Epithelial cell of prostate (primary cell): Measurements from ENCODE around the gene FOXP1.

Experiments used
- DNase-seq: peaks from one replicate; pipeline ENCODE4 v3.0.0-alpha.2; 2011; ENCODE audit warnings: low read depth, low spot score
- H3K27ac ChIP-seq: fragments of 450-650 bp; 2 replicates; pipeline ENCODE4 v1.5.1; 2017; ENCODE audit warnings: mild to moderate bottlenecking

FOXP1 gene

DNA sequence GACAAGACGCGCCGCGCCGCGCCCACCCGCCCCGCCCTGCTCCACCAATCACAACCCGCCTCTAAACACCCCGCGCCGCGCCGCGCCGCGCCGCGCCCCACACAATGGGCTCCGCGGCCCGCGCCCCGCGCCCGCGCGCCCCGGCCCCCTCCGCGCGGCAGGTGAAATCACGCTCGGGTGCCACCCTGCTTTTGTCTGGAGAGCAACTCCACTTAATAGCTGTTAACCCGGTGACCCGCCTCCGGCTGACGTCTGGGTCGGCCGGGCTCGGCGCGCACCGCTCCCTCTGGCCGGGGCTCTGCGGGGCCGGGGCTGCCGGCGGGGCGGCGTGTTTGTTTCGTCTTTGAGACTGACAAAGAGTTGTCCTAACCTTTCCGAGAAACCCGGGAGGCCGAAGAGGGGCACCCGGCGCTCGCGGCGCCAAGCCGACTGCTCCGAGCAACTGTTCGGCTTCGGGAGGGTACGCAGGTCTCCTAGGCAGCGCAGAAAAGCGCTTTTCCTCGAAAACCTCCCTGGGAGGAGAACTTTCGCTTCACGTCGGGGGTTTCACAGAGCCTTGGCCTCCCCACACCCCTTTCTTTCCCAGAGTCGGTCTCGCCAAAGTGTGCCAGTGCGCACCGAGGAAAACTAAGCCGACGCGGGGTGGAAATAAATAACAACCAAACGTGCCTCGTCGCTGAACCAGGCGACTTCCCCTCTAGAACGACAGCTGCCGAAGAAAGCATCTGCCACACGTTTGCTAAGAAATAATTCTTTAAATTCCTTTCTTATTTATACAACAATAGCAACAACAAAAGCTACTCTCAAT is 518.4 kb downstream of the FOXP1 start:
- DNase-seq = no peak
- peak overlapping the region; percentile 92 for H3K27ac ChIP-seq

DNA sequence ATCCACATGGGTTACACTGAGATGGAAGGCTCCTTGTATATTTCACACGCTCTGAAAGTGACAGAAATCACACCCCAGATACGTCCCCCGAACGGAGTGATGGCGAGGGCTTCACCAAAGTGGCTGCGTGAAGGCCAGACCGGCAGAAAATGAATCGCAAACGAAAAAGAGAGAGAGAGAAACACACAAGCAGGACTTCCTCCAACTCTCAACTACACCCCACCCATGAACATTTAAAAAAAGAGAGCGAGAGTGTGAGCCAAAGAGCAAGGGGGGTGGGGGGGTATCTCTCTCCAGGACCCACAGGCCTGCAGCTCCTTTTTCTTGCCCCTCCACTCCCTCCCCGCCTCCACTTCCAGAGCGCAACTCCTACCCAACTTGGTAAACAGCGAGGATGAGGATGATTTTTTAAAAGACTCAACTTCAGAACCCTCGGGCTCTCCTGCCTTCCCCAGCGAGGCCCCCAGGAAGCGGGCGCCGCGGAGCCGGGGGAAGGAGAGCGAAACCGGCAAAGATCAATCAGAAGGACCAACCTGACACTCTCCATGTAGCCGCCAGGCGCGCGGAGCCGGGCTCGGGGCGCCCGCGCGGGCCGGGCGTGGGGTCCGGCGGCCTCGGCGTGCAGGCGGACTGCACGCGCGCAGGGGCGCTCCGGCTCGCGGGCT is 519.1 kb downstream of the FOXP1 start:
- no peak for DNase-seq
- peak overlapping the region; percentile 92 for H3K27ac ChIP-seq

DNA sequence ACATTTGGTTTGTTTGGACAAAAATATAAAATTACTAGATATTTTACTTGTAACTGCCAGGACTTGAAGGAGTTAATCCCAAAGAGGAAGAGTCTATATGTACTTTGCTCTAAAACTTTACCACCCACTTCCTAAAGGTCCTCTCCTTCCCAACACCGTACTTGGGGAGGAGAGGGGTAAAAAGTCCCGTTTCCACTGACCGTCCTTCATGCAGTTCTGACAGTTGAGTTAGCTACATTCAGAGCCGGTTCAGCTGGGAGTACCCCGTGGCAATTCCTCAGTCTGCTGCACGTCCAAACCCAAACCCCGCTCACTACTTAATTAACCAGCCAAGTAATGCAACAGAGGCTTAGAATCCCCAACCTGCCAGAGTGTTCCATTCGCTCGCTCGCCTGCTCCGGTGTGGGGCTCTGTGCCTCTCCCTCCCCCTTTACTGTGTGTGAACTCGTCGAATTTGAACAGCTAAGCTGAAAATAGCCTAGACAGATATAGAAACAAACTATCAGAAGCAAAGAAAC is 519.7 kb downstream of the FOXP1 start:
- no peak for DNase-seq
- peak overlapping the region; percentile 92 for H3K27ac ChIP-seq

DNA sequence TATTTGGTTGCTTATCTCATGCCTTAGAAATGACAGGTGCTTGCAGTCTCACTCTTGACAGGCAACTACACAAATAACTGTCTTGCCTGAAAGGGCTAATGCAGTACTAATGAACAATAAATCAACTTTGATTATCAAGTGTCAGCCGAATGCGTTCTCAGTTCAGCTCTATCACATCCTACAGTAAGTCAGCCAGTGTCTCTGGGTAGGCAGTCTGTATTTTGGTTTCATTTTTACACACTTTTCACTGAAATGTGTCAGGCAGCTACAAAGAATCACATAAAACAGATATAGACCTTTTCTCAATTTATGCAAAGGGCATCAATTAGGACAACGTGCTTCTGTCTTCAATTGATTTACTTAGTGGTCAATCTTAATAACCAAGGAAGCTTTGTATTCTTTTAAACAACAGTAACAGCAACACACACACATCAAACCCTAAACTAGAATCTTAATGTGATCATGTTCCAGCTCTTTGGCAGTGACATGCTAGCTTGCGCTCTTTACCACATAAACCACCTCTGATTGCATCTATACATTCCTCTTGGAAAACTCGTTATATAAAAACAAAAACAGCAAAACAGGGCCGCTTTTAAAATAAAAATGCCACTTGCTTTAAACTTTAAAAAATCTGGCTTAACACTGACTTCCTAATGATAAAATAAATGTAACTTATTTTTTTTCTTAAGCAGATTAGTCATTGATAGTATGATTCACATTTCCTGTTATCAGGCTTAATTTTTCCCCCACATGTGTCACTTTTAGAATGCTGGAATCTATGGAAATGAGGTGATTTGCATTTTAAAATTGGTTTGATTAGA is 520.4 kb downstream of the FOXP1 start:
- no peak for DNase-seq
- H3K27ac ChIP-seq = peak overlapping the region; percentile 92

DNA sequence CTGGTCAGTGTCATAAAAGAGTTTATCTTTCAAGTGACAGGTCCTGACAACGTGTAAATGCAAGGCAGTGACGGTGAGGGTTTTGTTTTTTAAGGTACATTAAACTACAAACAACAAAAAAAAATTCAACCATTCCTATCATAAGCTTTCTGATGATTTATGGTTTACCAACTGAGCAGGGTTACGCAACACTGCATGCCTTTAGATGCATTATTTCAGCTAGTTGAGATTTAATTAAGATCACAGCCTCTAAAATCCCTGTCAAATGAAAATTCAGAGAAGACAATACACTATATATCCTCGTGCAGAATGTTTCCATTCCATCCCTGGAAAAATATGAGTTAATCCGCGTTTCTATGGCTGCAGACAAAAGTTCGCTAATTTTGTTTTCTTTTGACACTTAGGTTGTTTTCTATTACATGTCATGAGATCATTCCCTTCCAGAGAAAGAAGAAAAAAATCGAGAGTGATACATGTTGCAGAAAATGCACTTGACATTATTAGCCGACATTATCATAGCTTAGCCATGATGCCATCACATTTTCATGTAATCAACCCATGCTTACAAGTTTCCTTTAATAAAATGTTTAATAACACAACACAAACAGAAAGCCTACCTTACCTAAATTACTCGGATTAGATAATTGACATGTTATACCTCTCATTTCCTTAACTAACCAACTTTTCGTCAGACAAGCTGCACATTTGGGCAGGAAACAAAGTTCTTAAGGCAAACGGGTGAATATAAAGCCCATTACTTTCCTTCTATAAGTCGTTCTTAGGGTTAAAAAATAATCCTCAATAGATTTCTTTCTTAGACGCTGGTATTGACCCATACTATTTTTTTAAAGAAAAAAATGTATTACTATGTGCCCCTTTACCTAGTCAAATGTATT is 521.2 kb downstream of the FOXP1 start:
- no peak for DNase-seq

DNA sequence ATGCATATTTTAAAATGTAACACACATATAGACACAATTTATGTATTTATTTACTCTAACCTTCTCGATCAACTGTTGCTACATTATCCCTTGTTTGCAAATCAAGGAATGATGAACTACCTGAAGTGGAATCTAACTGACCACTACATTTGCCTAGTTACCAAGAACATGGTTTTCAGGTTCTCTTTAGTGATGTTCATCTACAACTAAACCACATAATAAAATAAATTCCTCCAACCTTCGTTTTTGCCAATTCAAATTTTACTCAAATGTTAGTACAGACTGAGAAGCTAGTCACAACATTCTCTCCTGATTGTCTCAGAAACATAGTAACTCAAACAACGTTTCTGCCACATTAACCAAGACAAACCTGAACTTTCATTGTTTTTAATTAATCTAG is 521.9 kb downstream of the FOXP1 start:
- peak overlapping the region; percentile 92 for H3K27ac ChIP-seq

More for the DNA sequence above, 521.2 kb downstream of the FOXP1 start:
- H3K27ac ChIP-seq = peak overlapping the region; percentile 92

DNA sequence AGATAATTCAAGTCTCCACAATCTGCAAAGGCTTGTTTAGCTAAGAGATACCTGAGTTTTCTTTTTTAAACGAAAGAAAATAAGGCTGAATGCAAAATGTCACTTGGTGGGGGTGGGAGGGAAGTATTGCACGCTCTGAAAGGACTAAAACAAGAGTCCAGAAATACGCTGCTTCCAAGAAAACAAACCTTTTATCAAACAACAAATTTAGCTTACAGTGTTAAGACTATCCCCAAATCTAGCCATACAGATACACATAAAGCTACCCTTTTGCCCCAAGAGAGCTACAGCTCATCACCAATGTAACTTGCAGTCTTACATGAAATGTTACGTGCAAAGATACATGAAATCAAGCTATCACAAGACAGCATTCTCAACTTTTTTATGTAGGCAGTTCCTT is 522.5 kb downstream of the FOXP1 start:
- H3K27ac ChIP-seq = peak overlapping the region; percentile 92
- DNase-seq = no peak

More for the DNA sequence above, 521.9 kb downstream of the FOXP1 start:
- no peak for DNase-seq

DNA sequence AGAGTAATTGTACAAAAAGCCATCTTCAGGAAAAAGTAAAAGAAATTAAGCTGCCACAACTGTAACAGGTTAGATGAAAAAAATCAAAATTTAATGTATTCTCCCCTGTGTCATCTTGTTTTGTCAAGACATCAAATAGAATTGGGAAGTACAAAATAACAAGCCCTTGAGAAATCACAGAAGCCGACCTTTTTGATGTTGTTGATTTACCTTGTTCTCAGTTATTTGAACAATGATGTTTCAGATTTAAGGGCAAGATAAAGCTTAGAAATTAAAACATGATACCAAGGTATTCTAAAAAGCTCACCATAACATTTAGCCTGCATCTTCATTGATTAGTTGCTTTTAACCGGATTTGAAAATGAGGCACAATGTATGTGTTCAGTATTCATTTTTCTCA is 523.0 kb downstream of the FOXP1 start:
- DNase-seq = no peak
- peak overlapping the region; percentile 92 for H3K27ac ChIP-seq

DNA sequence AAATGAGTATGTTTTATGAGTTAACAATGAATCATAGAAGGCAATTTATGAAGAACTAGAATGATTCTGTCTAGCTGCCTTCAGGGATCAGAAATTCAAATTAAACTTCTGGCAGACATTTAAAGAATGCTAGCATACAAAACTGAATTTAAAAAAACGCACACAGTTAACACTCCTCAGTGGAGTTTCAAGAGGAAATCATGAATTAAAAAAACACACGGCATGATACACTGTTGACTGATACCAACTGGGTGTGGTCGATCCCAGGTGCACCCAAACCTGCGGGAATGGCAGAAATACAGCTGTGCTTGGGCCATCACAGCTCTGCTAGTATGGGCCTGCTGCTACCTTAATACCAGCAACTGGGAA is 526.0 kb downstream of the FOXP1 start:
- H3K27ac ChIP-seq = peak overlapping the region; percentile 92
- DNase-seq = peak; percentile 68

DNA sequence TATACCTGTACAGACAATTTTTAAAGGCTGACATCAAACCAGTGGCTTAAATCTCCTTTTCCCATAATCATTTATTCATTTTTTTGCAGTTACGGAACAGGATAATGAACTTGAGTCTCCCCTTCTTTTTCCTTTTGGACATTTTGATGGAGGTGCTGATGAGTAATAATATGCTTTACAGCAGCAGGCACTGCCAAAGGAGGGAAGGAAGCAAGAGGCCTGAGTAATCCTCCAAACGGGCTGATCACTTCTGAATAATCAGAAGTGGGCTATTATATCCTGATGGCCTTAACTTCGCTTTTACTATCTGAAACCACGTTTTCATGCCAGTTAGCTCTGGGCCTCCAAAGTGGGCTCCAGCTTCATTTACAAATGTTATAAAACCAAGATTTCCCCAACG is 527.2 kb downstream of the FOXP1 start:
- H3K27ac ChIP-seq = peak overlapping the region; percentile 92
- no peak for DNase-seq

DNA sequence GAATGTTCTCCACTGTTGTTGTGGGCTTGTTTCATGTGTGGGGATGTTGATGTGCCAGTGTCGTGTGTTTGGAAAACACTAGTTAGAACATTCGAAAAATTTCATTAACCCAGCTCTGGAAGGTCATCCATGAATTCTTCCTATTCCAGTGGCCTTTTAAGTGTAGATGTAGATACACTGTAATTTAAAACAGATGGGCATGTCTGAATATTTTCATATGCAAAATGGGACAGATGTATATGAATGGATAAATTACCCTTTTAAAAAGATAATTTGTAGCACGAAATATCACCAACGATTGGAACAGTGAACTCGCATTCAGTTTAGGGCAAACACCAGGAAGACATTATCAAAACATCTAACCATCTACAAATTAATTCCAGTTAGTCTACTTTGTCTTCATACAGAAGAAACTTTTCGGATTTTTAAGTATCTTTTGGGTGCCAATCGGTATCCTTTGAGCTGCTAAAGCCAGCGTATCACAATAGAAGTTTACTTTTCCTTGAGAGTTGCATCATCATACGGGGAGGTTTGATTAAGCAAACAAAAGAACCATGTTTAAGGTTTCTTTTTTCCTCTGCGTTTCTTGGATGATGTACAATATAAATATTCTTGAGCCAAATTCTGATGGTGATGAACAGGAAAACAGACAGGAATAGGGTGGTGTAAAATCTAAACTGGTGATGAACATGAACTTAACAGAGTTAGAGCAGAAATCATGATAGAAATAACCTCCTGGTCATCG is 528.1 kb downstream of the FOXP1 start:
- no peak for DNase-seq
- H3K27ac ChIP-seq = peak overlapping the region; percentile 92

DNA sequence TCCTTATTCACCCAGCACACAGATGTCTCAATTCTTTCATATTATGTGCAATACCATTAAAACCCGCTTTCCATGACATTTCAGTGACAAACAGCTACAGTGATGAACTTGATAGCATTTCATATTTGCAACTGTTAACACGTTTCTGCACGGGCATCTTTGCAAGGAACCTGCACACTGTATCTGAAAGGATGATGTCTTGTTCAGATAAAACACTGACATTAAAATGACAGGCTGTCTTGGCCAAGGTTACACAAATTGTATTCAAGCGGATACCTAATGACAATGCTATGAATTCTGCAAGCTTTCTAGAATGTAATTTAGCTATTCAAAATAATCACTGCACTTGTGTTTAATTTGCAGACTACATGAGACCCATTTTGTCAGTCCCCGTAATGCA is 529.2 kb downstream of the FOXP1 start:
- no peak overlapping the region for H3K27ac ChIP-seq

DNA sequence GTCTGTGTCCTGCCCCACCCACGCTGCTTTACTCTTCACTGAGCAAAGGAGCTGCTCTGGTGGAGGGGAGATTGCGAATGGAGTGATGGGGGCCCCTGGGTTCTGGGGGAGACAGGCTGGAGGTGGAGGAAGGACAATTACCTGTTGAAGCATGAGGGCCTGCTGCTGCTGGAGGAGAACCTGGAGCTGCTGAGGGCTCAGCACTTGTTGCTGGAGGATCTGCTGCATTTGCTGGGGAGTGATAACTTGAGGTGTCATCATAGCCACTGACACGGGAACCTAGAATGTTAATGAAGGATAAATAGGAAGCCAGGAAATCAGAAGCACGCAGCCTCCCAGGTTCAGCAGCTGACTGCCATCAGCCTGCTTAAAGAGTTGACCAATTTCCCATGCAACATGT is 530.0 kb downstream of the FOXP1 start:
- no peak overlapping the region for H3K27ac ChIP-seq

More for the DNA sequence above, 529.2 kb downstream of the FOXP1 start:
- DNase-seq = no peak

DNA sequence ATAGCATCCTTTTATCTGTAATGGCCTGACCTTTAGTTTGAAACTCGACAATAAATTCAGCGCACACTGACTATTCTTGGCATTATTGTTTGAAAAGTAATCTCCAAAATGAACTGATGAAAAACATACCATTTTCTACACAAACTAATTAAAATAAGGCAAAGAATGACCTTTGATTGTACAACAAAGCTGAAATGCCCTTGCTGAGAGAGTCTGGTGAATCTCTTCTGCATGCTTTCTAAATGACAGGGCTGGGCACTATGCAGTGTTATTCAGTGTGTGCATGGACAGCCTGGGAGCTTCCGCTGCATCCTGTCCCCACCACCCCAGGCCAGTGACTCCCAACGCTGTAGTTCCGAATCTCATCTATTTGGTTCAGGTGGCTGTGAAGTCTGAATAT is 530.8 kb downstream of the FOXP1 start:
- no peak for DNase-seq
- no peak overlapping the region for H3K27ac ChIP-seq

More for the DNA sequence above, 530.0 kb downstream of the FOXP1 start:
- DNase-seq = no peak

DNA sequence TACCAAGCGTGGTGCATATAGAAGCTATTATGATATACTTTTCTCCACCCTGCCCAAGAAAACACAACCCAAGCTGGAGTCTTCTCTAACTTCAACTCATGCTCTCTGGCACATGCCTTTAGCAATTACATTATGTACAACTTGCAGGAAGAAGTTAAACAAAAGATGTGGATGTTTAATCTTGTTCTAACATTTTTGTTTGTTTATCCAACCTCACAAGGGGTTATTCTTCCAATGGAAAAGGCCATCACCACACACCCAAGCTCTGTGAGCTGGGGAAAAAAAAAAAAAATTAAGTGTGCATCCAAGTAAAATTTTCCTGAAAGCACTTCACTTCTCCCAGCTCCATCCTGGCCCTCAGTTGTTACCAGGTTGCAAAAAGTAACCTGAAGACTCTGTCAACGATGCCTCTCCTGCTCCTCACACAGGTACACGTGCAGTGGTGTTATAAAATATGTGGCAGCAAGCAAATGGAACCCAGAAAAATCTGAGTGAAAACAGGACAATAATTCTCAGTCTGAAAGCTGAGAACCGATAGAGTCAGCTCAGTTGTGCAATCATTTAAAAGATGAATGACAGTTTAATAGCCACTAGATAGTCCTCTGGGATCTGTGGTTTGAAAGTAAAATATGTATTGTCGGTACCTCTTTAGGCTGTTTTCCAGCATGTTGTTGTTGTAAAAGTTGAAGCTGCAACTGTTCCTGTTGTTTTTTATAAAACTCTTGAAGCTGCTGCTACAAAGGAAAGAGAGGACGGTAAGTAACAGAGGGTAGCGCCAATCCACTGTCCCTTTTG is 531.4 kb downstream of the FOXP1 start:
- no peak overlapping the region for H3K27ac ChIP-seq
- no peak for DNase-seq

DNA sequence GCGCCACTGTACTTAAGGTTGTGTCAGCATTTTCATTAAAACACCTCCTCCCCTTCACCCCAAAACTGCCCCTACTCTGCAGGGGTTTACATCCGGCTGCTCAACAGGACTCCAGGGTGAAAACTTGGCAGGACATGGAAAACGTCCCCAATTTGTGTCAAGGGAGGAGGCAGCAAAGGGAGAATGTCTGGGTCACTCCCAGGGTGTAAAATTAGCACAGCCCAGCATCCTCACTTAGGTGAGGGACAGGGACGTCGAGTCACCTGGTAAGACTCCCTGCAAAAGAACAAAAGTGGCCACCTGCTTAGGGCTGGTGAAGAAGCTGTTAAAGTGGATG is 532.3 kb downstream of the FOXP1 start:
- H3K27ac ChIP-seq = peak overlapping the region; percentile 42
- no peak for DNase-seq

DNA sequence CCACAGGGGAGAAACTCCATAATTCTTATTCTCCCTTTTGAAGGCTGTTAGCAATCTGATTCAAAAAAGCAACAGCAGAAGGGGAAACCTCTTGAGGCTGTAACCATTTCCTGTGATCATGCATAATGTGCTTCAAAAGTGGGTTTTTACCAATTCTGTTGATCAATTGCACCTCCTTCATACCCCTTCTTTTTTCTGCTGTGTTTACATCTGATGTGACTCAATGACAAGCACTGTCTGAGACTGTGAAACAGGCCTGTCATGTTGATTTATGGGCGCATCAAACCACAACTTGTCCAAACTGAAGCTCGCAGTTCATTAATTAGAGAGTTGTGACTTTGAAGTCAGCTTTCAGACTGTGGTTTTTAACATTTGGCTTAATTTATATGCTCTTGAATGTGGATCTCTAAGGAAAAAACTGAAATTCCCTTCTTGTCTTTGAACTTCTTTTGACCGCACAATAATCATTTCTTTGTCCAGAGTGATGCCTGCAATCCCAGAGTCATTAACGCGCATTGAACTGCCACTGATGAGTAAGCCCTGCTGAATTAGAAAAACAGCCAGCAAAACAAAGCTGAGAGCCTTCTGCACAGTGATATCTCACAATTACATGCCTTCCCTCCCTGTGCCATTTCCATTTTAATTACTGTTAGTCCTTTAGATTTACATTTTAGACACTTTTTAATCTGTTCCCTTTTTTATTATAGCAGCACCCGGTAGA is 532.8 kb downstream of the FOXP1 start:
- H3K27ac ChIP-seq = peak overlapping the region; percentile 42
- no peak for DNase-seq

DNA sequence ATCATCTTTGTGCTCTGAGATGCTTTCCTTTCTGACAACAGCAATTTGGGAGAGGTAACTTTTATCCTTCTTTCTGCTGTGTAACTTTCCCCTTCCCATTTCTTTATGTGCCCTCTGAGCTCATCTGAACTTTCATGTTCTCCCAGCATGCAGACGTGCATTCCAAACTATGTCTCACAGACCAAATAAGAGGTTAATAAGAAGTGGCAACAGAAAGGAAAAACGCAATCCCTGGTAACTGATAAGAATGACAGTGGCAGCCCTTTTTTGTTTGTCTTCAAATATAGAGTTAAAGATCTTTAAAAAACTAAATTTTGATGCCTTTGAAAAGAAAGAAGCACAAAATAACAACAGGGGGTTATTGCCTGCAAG is 533.4 kb downstream of the FOXP1 start:
- DNase-seq = no peak
- peak overlapping the region; percentile 42 for H3K27ac ChIP-seq
